ENCODE measurements around the gene PROM1. TPM values are rescaled to one million over a fixed set of nuclear protein-coding genes. Genes with fewer than 3 reads are reported as not detected.

PROM1 gene
- total RNA-seq, 2 experiments from 2014 or later: not detected

- Mint-ChIP-seq H3K27me3 (peaks cover 11% of the 10 kb centered on the region), H3K36me3 (no peaks in the 10 kb centered on the region), H3K4me1 (peaks cover 4% of the 10 kb centered on the region), H3K4me3 (no peak overlapping the region), H3K9me3 (ENCODE audit: low read depth) (no peaks in the 10 kb centered on the region), H3K27ac (no peak overlapping the region)
- ATAC-seq (no peak), DNase-seq (no peak)
- CTCF ChIA-PET: interaction anchor here (1.0 to 2.0 kb wide), 2 partner anchors 8 to 65 kb away, joined by 3 to 7 read pairs; no protein-coding TSS in a partner anchor
These were observed 136.1 kb downstream of the PROM1 start for GRCh38 chr4:15947684-15948083.

- no peak overlapping the region for H3K4me3 Mint-ChIP-seq
- H3K36me3 Mint-ChIP-seq: no peaks in the 10 kb centered on the region
- no peaks in the 10 kb centered on the region for H3K9me3 Mint-ChIP-seq (ENCODE audit: low read depth)
- no peak for DNase-seq
- H3K4me1 Mint-ChIP-seq: peaks cover 4% of the 10 kb centered on the region
- no peak overlapping the region for H3K27ac Mint-ChIP-seq
- peaks cover 19% of the 10 kb centered on the region for H3K27me3 Mint-ChIP-seq
- no peak for ATAC-seq
- CTCF ChIA-PET: no interaction called here
These were observed 138.3 kb downstream of the PROM1 start for GRCh38 chr4:15945516-15945915.

GRCh38 chr4:15944895-15945294, 138.9 kb downstream of the PROM1 start:
- Mint-ChIP-seq H3K9me3 (ENCODE audit: low read depth) (no peaks in the 10 kb centered on the region), H3K36me3 (no peaks in the 10 kb centered on the region), H3K27me3 (peaks cover 22% of the 10 kb centered on the region), H3K4me1 (peaks cover 4% of the 10 kb centered on the region), H3K4me3 (no peak overlapping the region), H3K27ac (no peak overlapping the region)
- no peak for DNase-seq
- ATAC-seq: no peak
- CTCF ChIA-PET: no interaction called here

- Mint-ChIP-seq H3K4me1 (peaks cover 4% of the 10 kb centered on the region), H3K27ac (no peak overlapping the region), H3K36me3 (no peaks in the 10 kb centered on the region), H3K27me3 (peaks cover 34% of the 10 kb centered on the region), H3K9me3 (ENCODE audit: low read depth) (no peaks in the 10 kb centered on the region), H3K4me3 (no peak overlapping the region)
- CTCF ChIA-PET: no interaction called here
- ATAC-seq: no peak
- no peak for DNase-seq
These were observed 141.5 kb downstream of the PROM1 start for GRCh38 chr4:15942283-15942682.

GRCh38 chr4:15938640-15939039, 145.2 kb downstream of the PROM1 start, which contains the start of gene FGFBP1:
FGFBP1 (minus strand) TSS chr4:15938740; CDS start chr4:15936632, 2,108 bp downstream.
- CTCF ChIA-PET: interaction anchor here (0.7 kb wide), 1 partner anchor 63 kb away, joined by 4 read pairs; no protein-coding TSS in a partner anchor
- no peaks in the 10 kb centered on the region for H3K36me3 Mint-ChIP-seq

GRCh38 chr4:15938182-15938581, 145.6 kb downstream of the PROM1 start:
- Mint-ChIP-seq H3K4me3 (no peak overlapping the region), H3K4me1 (no peaks in the 10 kb centered on the region), H3K27me3 (peaks cover 34% of the 10 kb centered on the region), H3K36me3 (no peaks in the 10 kb centered on the region), H3K9me3 (ENCODE audit: low read depth) (no peaks in the 10 kb centered on the region), H3K27ac (no peak overlapping the region)
- CTCF ChIA-PET: no interaction called here
- ATAC-seq (no peak), DNase-seq (no peak)

More at GRCh38 chr4:15938640-15939039, 145.2 kb downstream of the PROM1 start, which contains the start of gene FGFBP1:
- Mint-ChIP-seq H3K4me1 (no peaks in the 10 kb centered on the region), H3K4me3 (no peak within 1 kb of the TSS), H3K27ac (no peak within 1 kb of the TSS), H3K9me3 (ENCODE audit: low read depth) (no peaks in the 10 kb centered on the region), H3K27me3 (peaks cover 35% of the 10 kb centered on the region)
- no peak for DNase-seq
- ATAC-seq: no peak

- DNase-seq: no peak
- no peaks in the 10 kb centered on the region for H3K9me3 Mint-ChIP-seq (ENCODE audit: low read depth)
- no peaks in the 10 kb centered on the region for H3K36me3 Mint-ChIP-seq
- peaks cover 32% of the 10 kb centered on the region for H3K27me3 Mint-ChIP-seq
- no peak overlapping the region for H3K4me3 Mint-ChIP-seq
- H3K27ac Mint-ChIP-seq: no peak overlapping the region
- CTCF ChIA-PET: interaction anchor here (0.7 to 1.7 kb wide), 3 partner anchors 14 to 131 kb away, joined by 3 to 5 read pairs (median 3); no protein-coding TSS in a partner anchor
- H3K4me1 Mint-ChIP-seq: no peaks in the 10 kb centered on the region
- no peak for ATAC-seq
These were observed 147.3 kb downstream of the PROM1 start for GRCh38 chr4:15936495-15936894.

GRCh38 chr4:15935504-15936402, 148.1 kb downstream of the PROM1 start:
- Mint-ChIP-seq H3K27me3 (peaks cover 38% of the 10 kb centered on the region), H3K4me3 (no peak overlapping the region), H3K36me3 (no peaks in the 10 kb centered on the region), H3K4me1 (no peaks in the 10 kb centered on the region), H3K9me3 (ENCODE audit: low read depth) (no peaks in the 10 kb centered on the region), H3K27ac (no peak overlapping the region)
- no peak for DNase-seq
- CTCF ChIA-PET: interaction anchor here (0.7 to 1.7 kb wide), 2 partner anchors 20 to 53 kb away, joined by 3 to 5 read pairs; no protein-coding TSS in a partner anchor
- ATAC-seq: no peak

GRCh38 chr4:15934259-15934658, 149.6 kb downstream of the PROM1 start:
- H3K36me3 Mint-ChIP-seq: no peaks in the 10 kb centered on the region
- ATAC-seq (no peak), DNase-seq (no peak)
- CTCF ChIA-PET: no interaction called here
- peaks cover 40% of the 10 kb centered on the region for H3K27me3 Mint-ChIP-seq
- no peak overlapping the region for H3K4me3 Mint-ChIP-seq
- H3K9me3 Mint-ChIP-seq (ENCODE audit: low read depth): no peaks in the 10 kb centered on the region
- H3K4me1 Mint-ChIP-seq: no peaks in the 10 kb centered on the region
- H3K27ac Mint-ChIP-seq: no peak overlapping the region

- CTCF ChIA-PET: no interaction called here
- no peaks in the 10 kb centered on the region for H3K36me3 Mint-ChIP-seq
- peaks cover 26% of the 10 kb centered on the region for H3K27me3 Mint-ChIP-seq
These were observed 152.2 kb downstream of the PROM1 start for GRCh38 chr4:15931451-15932210.

GRCh38 chr4:15930314-15930713, 153.5 kb downstream of the PROM1 start:
- ATAC-seq (no peak), DNase-seq (no peak)
- no peaks in the 10 kb centered on the region for H3K36me3 Mint-ChIP-seq
- no peak overlapping the region for H3K4me3 Mint-ChIP-seq
- CTCF ChIA-PET: interaction anchor here (0.8 kb wide), 1 partner anchor 48 kb away, joined by 3 read pairs; no protein-coding TSS in a partner anchor
- peaks cover 31% of the 10 kb centered on the region for H3K27me3 Mint-ChIP-seq
- H3K9me3 Mint-ChIP-seq (ENCODE audit: low read depth): no peaks in the 10 kb centered on the region
- no peaks in the 10 kb centered on the region for H3K4me1 Mint-ChIP-seq
- H3K27ac Mint-ChIP-seq: no peak overlapping the region

More at GRCh38 chr4:15931451-15932210, 152.2 kb downstream of the PROM1 start:
- ATAC-seq: no peak
- no peaks in the 10 kb centered on the region for H3K4me1 Mint-ChIP-seq
- DNase-seq: no peak
- H3K4me3 Mint-ChIP-seq: no peak overlapping the region
- no peak overlapping the region for H3K27ac Mint-ChIP-seq
- H3K9me3 Mint-ChIP-seq (ENCODE audit: low read depth): no peaks in the 10 kb centered on the region

- no peak for DNase-seq
- H3K9me3 Mint-ChIP-seq (ENCODE audit: low read depth): no peaks in the 10 kb centered on the region
- H3K27ac Mint-ChIP-seq: no peak overlapping the region
- no peak overlapping the region for H3K4me3 Mint-ChIP-seq
- peaks cover 28% of the 10 kb centered on the region for H3K27me3 Mint-ChIP-seq
- H3K36me3 Mint-ChIP-seq: no peaks in the 10 kb centered on the region
- CTCF ChIA-PET: no interaction called here
- ATAC-seq: no peak
- H3K4me1 Mint-ChIP-seq: no peaks in the 10 kb centered on the region
These were observed 154.3 kb downstream of the PROM1 start for GRCh38 chr4:15929540-15929939.

GRCh38 chr4:15928883-15929282, 154.9 kb downstream of the PROM1 start:
- Mint-ChIP-seq H3K9me3 (ENCODE audit: low read depth) (no peaks in the 10 kb centered on the region), H3K4me3 (no peak overlapping the region), H3K27ac (no peak overlapping the region), H3K27me3 (peaks cover 34% of the 10 kb centered on the region), H3K4me1 (no peaks in the 10 kb centered on the region), H3K36me3 (no peaks in the 10 kb centered on the region)
- DNase-seq (no peak), ATAC-seq (no peak)
- CTCF ChIA-PET: no interaction called here

Measured in activated CD8-positive, alpha-beta memory T cell treated with anti-CD3 and anti-CD28 coated beads, Interleukin-2, amount 10 ng/mL, durations not matched to agents 7 days and 5 days (primary cell).